Measurements from ENCODE around the gene KIR2DL3.
"Not testable (repeated sequence)": the region's sequence is repeated elsewhere in the genome, so short reads cannot be mapped to it uniquely, and the experiment has no call there.

The KIR2DL3 gene
- total RNA-seq = 0 reads per million in 2 donors

DNA sequence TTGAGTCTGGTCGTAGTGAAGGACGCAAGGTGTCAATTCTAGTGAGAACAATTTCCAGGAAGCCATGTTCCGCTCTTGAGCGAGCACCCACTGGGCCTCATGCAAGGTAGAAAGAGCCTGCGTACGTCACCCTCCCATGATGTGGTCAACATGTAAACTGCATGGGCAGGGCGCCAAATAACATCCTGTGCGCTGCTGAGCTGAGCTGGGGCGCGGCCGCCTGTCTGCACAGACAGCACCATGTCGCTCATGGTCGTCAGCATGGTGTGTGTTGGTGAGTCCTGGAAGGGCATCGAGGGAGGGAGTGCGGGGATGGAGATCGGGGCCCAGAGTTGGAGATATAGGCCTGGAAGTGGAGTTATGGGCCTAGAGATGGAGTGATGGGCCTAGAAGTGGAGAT lies at the start of gene KIR2DL3:
TSS of gene KIR2DL3 (plus strand) at position 208 of the 400 bp plus-strand sequence. CDS start at position 241, 33 bp downstream.
- DNase-seq = not testable (repeated sequence)

DNA sequence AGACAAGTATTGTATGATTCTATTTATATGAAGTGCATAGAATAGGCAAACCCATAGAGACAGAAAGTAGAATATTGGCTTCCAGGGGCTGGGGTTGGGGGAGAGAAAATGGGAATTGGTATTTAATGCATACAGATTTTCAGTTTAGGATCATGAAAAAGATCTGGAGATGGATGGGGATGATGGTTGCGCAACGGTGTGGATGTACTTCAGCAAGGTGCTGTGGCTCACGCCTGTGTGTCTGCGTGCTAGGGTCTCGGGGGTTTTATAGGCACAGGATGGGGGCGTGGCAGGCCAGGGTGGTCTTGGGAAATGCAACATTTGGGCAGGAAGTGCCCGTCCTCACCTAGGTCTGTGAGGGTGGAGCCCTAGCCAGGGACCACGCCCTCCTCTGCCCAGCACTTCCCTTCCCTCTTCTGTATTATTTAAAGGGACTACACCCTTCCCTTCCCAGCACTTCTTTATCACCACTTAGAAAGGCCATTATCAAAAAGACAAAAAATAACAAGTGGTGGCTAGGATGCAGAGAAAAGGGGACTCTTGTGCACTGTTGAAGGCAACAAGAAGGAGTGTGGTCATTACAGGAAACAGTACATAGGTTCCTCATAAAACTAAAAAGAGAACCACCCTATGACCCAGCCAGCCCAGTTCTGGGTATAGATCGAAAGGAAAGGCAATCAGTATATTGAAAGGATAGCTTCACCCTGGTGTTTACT lies 46.6 kb upstream of the KIR2DL3 start:
- no peak for DNase-seq

DNA sequence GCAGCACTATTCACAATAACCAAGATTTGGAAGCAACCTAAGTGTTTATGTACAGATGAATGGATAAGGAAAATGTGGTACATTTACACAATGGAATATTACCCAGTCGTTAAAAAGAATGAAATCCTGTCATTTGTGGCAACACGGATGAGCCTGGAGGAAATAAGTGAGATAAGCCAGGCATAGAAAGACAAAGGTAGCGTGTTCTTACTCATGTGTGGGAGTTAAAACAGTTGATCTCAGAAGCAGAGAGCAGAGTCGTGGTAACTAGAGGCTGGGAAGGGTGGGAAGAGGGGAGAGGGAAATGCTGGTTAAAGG lies 46.1 kb upstream of the KIR2DL3 start:
- DNase-seq = no peak

DNA sequence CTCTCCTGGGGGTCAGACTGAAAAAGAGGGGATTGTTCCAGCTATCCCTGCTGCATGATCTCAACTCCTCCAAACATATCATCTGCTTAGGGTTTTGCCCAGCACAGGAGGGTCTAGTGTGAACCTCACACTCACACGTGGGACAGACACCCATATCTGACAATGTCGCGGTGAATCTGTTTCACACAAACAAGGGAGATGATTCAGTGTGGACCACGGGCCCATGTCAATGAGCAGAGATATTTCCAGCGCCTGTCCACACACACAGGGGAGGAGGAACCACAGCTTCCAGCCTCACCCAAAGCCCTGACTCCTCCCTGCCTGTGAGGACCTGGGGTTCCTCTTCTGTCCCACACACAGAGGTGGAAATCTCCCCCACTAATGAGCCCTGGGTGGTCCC lies 43.7 kb upstream of the KIR2DL3 start:
- DNase-seq = no peak

- peak in 1 of 5 experiments; percentile 11 for DNase-seq
These were observed 42.2 kb upstream of the KIR2DL3 start for GRCh38 chr19:54696117-54696548.

DNA sequence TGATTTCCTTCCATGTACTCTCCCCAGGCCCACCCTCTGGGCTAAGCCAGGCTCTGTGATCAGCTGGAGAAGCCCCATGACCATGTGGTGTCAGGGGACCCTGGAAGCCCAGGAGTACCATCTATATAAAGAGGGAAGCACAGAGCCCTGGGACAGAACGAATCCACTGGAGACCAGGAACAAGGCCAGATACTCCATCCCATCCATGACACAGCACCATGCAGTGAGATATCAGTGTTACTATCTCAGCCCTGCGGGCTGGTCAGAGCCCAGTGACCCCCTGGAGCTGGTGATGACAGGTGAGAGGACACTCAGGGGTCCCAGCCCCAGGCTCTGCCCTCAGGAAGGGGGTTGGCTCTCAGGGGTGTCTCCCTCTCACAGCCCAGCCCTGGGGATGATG lies 41.5 kb upstream of the KIR2DL3 start:
- DNase-seq = no peak

- DNase-seq = not testable (repeated sequence)
These were observed 40.6 kb upstream of the KIR2DL3 start for GRCh38 chr19:54697716-54698115.

- no peak for DNase-seq
These were observed 33.4 kb upstream of the KIR2DL3 start for GRCh38 chr19:54704928-54705327.

GRCh38 chr19:54707962-54708361 lies 30.4 kb upstream of the KIR2DL3 start:
- peak in 1 of 5 experiments; percentile 68 for DNase-seq

- no peak for DNase-seq
These were observed 29.5 kb upstream of the KIR2DL3 start for GRCh38 chr19:54708781-54709180.

DNA sequence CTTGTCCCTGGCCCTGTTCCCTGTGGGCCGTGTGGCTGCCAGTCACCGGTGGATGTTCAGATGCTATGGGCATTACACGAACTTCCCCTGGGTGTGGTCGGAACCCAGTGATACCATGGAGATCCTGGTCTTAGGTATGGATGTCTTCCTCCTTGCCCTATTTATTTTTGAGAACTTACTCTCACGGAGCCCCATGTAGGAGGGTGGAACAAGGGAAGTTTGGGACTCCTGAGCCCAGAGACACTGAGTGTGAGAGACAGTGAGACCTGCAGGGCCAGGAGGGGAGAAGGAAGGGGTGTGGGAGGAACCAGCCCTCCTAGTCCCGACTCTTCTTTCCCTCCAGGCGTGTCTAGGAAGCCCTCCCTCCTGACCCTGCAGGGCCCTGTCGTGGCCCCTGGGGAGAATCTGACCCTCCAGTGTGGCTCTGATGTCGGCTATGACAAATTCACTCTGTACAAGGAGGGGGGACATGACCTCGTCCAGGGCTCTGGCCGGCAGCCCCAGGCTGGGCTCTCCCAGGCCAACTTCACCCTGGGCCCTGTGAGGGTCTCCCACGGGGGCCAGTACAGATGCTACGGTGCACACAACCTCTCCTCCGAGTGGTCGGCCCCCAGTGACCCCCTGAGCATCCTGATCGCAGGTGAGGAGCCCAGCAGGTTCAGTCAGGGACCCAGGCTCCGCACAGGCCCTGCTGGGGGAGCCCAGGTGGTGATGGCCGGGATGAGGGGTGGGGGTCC lies 28.9 kb upstream of the KIR2DL3 start:
- DNase-seq = no peak

GRCh38 chr19:54709956-54710355 lies 28.4 kb upstream of the KIR2DL3 start:
- not testable (repeated sequence) for DNase-seq

GRCh38 chr19:54724142-54724541 lies 14.2 kb upstream of the KIR2DL3 start, which contains the start of gene KIR3DL3:
KIR3DL3 (plus strand) TSS chr19:54724442; CDS start chr19:54724497, 55 bp downstream.
- DNase-seq = no peak

GRCh38 chr19:54724644-54725043 lies 13.7 kb upstream of the KIR2DL3 start:
- DNase-seq = no peak

DNA sequence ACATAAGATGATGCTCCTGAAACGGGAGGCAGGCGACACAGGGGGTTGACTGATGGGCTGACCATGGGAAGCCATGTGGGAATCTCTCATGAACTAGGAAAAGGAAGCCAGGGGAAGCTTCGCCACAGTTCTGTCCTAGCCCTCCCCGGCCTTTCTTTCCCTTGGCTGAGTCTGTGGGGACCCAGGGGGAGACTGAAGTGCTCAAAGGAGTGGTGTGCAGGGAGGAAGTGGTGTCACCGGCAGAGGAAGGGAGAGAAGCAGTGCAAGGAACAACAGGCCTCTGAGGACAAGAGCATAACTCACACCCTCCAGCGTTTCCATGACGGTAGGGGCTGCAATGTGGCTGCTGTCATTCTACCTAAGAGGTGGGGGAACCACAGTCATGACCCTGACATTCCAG lies 13.0 kb upstream of the KIR2DL3 start:
- no peak for DNase-seq

DNA sequence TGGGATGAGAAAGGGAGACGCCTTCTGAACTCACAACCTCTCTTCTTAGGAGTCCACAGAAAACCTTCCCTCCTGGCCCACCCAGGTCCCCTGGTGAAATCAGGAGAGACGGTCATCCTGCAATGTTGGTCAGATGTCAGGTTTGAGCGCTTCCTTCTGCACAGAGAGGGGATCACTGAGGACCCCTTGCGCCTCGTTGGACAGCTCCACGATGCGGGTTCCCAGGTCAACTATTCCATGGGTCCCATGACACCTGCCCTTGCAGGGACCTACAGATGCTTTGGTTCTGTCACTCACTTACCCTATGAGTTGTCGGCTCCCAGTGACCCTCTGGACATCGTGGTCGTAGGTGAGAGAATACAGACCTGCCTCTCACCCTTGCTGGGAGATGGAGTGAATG lies 10.8 kb upstream of the KIR2DL3 start:
- no peak for DNase-seq

GRCh38 chr19:54728167-54728566 lies 10.1 kb upstream of the KIR2DL3 start:
- no peak for DNase-seq

GRCh38 chr19:54729416-54730188 lies 8.7 kb upstream of the KIR2DL3 start:
- no peak for DNase-seq

- no peak for DNase-seq
These were observed 7.1 kb upstream of the KIR2DL3 start for GRCh38 chr19:54731191-54731590.

- DNase-seq = no peak
These were observed 402 bp downstream of the KIR2DL3 start for GRCh38 chr19:54738715-54739114.

- no peak for DNase-seq
These were observed 1.5 kb downstream of the KIR2DL3 start for GRCh38 chr19:54739587-54740497.

- DNase-seq = not testable (repeated sequence)
These were observed 3.6 kb downstream of the KIR2DL3 start for GRCh38 chr19:54741950-54742349.

All from T-helper 2 cell (primary cell).